A549 (cell line): ENCODE results near the gene CFAP97. TPM values are rescaled to one million over a fixed set of nuclear protein-coding genes. Genes with fewer than 3 reads are reported as not detected.

Experiments used
- polyA plus RNA-seq, 4 experiments: library from polyadenylated mRNA; depleted of rRNA in 3 of 4; stranded (reverse); fragments of >200 nt; fragmentation: RNase III in 1 of 4; extraction: RNeasy Plus Mini Kit Qiagen cat#74134 plus additional on column Dnase treatment in 1 of 4; gene quantifications; 2 replicates in 3 of 4; 3 replicates in 1 of 4; pipeline ENCODE4 v1.2.3, GENCODE V29; 2011 to 2017

Gene CFAP97
- polyA plus RNA-seq, 2 of the 4 experiments (the other 2 are of a cell fraction), result 15.8 to 48.2 TPM

Other genes starting within 250 kb of the CFAP97 start
- gene HELT, start 185.5 kb downstream of the CFAP97 start, polyA plus RNA-seq (2011; rRNA removed), result not detected in 2 replicates
- gene HELT, start 185.5 kb downstream of the CFAP97 start, polyA plus RNA-seq (2017; fragmentation: RNase III; extraction: RNeasy Plus Mini Kit Qiagen cat#74134 plus additional on column Dnase treatment), result not detected in 3 replicates
- gene SLC25A4, start 60.7 kb downstream of the CFAP97 start, polyA plus RNA-seq (2011; rRNA removed), result 14.0 and 16.9 TPM in 2 replicates
- gene SLC25A4, start 60.7 kb downstream of the CFAP97 start, polyA plus RNA-seq (2017; fragmentation: RNase III; extraction: RNeasy Plus Mini Kit Qiagen cat#74134 plus additional on column Dnase treatment), result 15.3 to 16.6 TPM (median 15.4 TPM) in 3 replicates
- 13.0 and 19.0 TPM in 2 replicates for gene SNX25, start 5.6 kb upstream of the CFAP97 start, polyA plus RNA-seq (2011; rRNA removed)
- gene SNX25, start 5.6 kb upstream of the CFAP97 start, polyA plus RNA-seq (2017; fragmentation: RNase III; extraction: RNeasy Plus Mini Kit Qiagen cat#74134 plus additional on column Dnase treatment), result 8.5 to 10.1 TPM (median 8.5 TPM) in 3 replicates
- gene LRP2BP, start 191.9 kb upstream of the CFAP97 start, polyA plus RNA-seq (2011; rRNA removed), result 0.33 and 0.37 TPM in 2 replicates
- 0.14 to 0.25 TPM (median 0.23 TPM) in 3 replicates for gene LRP2BP, start 191.9 kb upstream of the CFAP97 start, polyA plus RNA-seq (2017; fragmentation: RNase III; extraction: RNeasy Plus Mini Kit Qiagen cat#74134 plus additional on column Dnase treatment)
- gene ANKRD37, start 192.8 kb upstream of the CFAP97 start, polyA plus RNA-seq (2011; rRNA removed), result 4.1 and 5.3 TPM in 2 replicates
- gene ANKRD37, start 192.8 kb upstream of the CFAP97 start, polyA plus RNA-seq (2017; fragmentation: RNase III; extraction: RNeasy Plus Mini Kit Qiagen cat#74134 plus additional on column Dnase treatment), result 2.7 to 3.5 TPM (median 3.0 TPM) in 3 replicates
- 32.3 and 35.7 TPM in 2 replicates for gene UFSP2, start 222.0 kb upstream of the CFAP97 start, polyA plus RNA-seq (2011; rRNA removed)
- 14.8 to 16.0 TPM (median 15.1 TPM) in 3 replicates for gene UFSP2, start 222.0 kb upstream of the CFAP97 start, polyA plus RNA-seq (2017; fragmentation: RNase III; extraction: RNeasy Plus Mini Kit Qiagen cat#74134 plus additional on column Dnase treatment)